BLaER1 (cell line): ENCODE results near the gene CAPZB.

ENCODE experiments used
- H3K27ac ChIP-seq: shearing (Covaris generic); formaldehyde crosslinking; 2 replicates; pipeline ENCODE4 v1.8.1; 2022
- H3K27me3 ChIP-seq: shearing (Covaris generic); formaldehyde crosslinking; 2 replicates; pipeline ENCODE4 v1.8.1; 2022
- H3K36me3 ChIP-seq: shearing (Covaris generic); formaldehyde crosslinking; 2 replicates; pipeline ENCODE4 v1.8.1; 2022
- H3K4me1 ChIP-seq: shearing (Covaris generic); formaldehyde crosslinking; 2 replicates; pipeline ENCODE4 v1.8.1; 2022
- H3K4me2 ChIP-seq: shearing (Covaris generic); formaldehyde crosslinking; 2 replicates; pipeline ENCODE4 v1.8.1; 2022
- H3K4me3 ChIP-seq: shearing (Covaris generic); formaldehyde crosslinking; 2 replicates; pipeline ENCODE4 v1.8.1; 2022
- H3K9ac ChIP-seq: shearing (Covaris generic); formaldehyde crosslinking; 2 replicates; pipeline ENCODE4 v1.8.1; 2022
- H3K9me3 ChIP-seq: shearing (Covaris generic); formaldehyde crosslinking; 2 replicates; pipeline ENCODE4 v1.8.1; 2022
- H4K20me1 ChIP-seq: shearing (Covaris generic); formaldehyde crosslinking; 2 replicates; pipeline ENCODE4 v1.8.1; 2022
- Cebpa-rat ChIP-seq: shearing (Covaris generic); IDR thresholded peaks from 2 replicates; pipeline ENCODE4 v1.8.1; 2022

CAPZB gene

GRCh38 chr1:19481826-19482398 is 3.4 kb downstream of the CAPZB start:
- H3K27ac ChIP-seq = no peak overlapping the region
- H3K9ac ChIP-seq = no peak overlapping the region

GRCh38 chr1:19480282-19480681 is 5.1 kb downstream of the CAPZB start:
- Histone ChIP-seq H3K9me3 (no peaks in the 10 kb centered on the region), H3K9ac (peak overlapping the region; percentile 52; the same call in 1 of the 2 replicates), H3K27me3 (no peaks in the 10 kb centered on the region), H3K27ac (no peak overlapping the region; the same call in 1 of the 2 replicates), H4K20me1 (peaks cover 99% of the 10 kb centered on the region), H3K4me3 (no peak overlapping the region), H3K4me2 (peak overlapping the region; percentile 96), H3K4me1 (peaks cover 85% of the 10 kb centered on the region), H3K36me3 (peaks cover 55% of the 10 kb centered on the region)
- TF ChIP-seq Cebpa-rat = no peak

More at GRCh38 chr1:19481826-19482398, 3.4 kb downstream of the CAPZB start:
- H4K20me1 ChIP-seq = peaks cover 82% of the 10 kb centered on the region
- H3K4me3 ChIP-seq = no peak overlapping the region
- no peaks in the 10 kb centered on the region for H3K27me3 ChIP-seq
- H3K4me1 ChIP-seq = peaks cover 86% of the 10 kb centered on the region
- no peak for TF ChIP-seq Cebpa-rat
- H3K36me3 ChIP-seq = peaks cover 44% of the 10 kb centered on the region
- no peaks in the 10 kb centered on the region for H3K9me3 ChIP-seq
- peak overlapping the region; percentile 96 for H3K4me2 ChIP-seq

DNA sequence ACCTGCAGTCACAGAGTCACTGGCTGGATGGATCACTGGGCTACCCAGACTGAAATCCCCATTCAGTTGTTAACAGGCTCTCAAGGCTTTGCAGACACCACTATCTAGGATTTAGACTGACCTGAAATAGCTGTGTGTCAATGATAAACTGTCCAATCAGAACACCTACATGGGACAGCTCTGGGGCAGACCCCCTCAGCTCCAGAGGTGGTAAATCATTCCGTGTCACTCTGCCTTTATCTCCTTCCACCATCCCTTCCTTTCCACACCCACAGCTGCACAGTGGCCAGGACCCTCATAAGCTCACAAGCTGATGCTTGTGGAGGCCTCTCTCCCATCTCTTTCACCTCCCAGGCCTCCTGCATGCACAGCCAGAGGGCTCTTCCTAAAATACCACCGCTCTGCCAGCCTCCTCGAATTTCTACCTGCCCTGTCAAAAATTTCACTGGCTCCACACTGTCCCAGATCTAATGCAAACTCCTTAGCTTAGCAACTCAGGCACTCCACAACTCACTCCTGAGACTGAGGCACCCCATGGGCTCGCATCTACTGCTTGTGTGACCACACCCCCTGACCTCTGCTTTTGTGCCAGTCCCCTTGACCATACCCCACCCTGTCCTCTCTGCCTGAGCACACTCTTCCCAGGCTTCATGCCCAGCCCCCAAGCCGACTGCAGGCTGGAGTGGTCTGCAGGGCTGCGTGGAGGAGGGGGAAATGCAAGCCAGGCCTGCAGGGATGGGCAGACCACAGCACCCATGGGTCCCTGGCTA is 5.8 kb downstream of the CAPZB start:
- Histone ChIP-seq H3K36me3 (peaks cover 62% of the 10 kb centered on the region), H3K27me3 (no peaks in the 10 kb centered on the region), H4K20me1 (peaks cover 100% of the 10 kb centered on the region), H3K4me1 (peaks cover 85% of the 10 kb centered on the region), H3K9ac (peak overlapping the region; percentile 52; the same call in 1 of the 2 replicates), H3K9me3 (no peaks in the 10 kb centered on the region), H3K27ac (0 out of 2 replicates have a peak overlapping the region, but pooled peaks have one; percentile 62), H3K4me3 (no peak overlapping the region), H3K4me2 (peak overlapping the region; percentile 96)
- TF ChIP-seq Cebpa-rat = no peak

DNA sequence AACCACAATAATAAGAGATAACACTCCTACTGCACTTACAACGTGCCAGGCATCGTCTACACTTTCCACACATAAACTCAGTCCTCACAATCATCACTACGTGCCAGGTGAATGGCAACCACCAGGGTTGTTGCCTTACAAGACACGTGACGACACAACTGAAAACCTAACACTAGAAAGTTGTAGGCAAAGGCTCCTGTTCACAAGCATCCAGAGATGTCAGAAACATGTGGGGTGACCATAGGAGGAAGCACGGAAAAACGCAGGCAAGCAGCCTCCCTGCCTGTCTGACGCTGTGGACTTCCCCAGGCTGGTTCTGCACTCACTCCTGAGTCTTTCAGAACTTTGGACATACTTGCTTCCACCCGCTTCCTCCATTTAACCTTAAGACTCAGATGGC is 7.0 kb downstream of the CAPZB start:
- Histone ChIP-seq H4K20me1 (peaks cover 100% of the 10 kb centered on the region), H3K4me1 (peaks cover 73% of the 10 kb centered on the region), H3K9me3 (no peaks in the 10 kb centered on the region), H3K9ac (no peak overlapping the region; the same call in 1 of the 2 replicates), H3K27me3 (no peaks in the 10 kb centered on the region), H3K36me3 (peaks cover 68% of the 10 kb centered on the region), H3K4me3 (no peak overlapping the region), H3K4me2 (peak overlapping the region; percentile 75), H3K27ac (peak overlapping the region; percentile 62; the same call in 1 of the 2 replicates)
- TF ChIP-seq Cebpa-rat = no peak

DNA sequence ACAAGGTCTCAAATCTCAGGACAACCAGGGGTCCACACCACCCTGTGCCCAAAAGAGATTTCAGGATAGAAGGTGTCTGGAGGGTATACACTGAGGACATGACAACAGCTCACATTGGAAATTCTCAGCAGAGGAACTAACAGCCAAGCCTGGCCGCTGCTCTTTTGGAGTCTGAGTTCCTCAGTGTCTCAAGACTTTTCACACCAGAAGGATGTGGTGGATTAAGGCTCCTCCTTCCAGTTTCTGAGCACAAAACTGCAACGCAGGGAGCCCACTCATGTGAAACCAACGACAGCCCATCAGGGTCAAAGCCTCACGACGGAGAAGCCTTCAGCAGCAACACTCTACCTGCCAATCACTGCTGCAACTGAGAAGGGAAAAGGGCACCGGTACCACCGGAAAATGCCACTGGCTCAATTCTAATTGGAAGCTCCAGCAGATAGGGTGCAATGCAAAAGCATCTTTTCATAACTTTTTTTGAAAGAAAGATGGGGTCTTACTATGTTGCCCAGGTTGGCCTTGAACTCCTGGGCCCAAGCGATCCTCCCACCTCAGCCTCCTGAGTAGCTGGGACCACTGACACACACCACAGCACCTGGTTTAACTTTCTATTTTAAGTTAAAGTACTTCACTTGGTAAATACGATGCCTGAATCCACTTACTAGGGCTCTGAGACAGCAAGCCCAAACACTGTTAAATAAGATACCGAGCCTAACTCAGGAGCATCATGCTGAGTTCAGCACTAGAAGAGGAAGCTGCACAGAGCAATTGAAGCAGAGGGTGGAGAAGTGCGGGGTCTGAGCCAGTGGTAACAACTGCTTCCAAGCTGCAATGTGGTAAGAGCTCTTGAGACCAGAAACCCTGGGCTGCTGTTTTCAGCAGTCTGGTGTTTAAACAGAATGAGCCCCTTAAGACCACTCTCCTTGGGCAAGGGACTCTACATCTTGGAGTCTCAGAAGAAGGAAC is 7.8 kb downstream of the CAPZB start:
- Histone ChIP-seq H3K4me3 (peak overlapping the region; percentile 14; the same call in 1 of the 2 replicates), H3K9me3 (no peaks in the 10 kb centered on the region), H4K20me1 (peaks cover 100% of the 10 kb centered on the region), H3K27me3 (no peaks in the 10 kb centered on the region), H3K27ac (peak overlapping the region; percentile 62), H3K4me2 (peak overlapping the region; percentile 75), H3K36me3 (peaks cover 67% of the 10 kb centered on the region), H3K9ac (no peak overlapping the region; the same call in 1 of the 2 replicates), H3K4me1 (peaks cover 73% of the 10 kb centered on the region)
- TF ChIP-seq Cebpa-rat = no peak

DNA sequence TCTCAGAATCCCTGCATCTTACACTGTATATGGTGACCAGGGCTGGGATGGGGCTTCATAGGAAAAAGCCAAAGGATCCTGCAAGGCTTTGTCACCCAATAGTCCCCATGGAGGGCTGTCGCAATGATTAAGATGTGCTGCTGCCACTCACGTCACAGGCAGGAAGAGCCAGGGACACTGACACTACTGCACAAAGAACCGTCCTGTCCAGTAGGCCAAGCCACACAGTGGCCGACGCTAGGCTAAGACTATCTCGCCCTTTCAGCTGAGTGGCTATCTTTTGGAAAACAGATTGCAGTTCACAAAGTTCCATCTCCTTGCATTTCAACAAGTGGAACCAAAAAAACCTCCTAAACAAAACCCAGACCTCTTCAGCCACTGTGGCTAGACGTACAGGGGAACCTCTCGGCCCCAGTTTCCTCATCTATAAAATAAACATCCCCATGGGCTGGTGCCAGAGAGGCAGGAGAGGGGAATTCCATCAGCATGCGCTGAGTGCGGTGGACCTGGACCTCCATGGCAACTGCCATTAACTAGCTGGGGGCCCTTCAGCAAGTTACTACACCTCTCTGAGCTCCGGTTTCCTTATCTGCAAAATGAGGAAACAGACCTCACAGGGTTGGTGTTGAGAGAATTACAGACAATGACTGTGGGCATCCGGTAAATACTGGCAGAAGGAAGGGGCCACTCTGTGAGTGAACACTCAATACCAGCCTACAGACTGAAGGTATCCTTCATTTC is 8.7 kb downstream of the CAPZB start:
- H3K4me1 ChIP-seq = peaks cover 73% of the 10 kb centered on the region
- no peaks in the 10 kb centered on the region for H3K9me3 ChIP-seq
- TF ChIP-seq Cebpa-rat = no peak

DNA sequence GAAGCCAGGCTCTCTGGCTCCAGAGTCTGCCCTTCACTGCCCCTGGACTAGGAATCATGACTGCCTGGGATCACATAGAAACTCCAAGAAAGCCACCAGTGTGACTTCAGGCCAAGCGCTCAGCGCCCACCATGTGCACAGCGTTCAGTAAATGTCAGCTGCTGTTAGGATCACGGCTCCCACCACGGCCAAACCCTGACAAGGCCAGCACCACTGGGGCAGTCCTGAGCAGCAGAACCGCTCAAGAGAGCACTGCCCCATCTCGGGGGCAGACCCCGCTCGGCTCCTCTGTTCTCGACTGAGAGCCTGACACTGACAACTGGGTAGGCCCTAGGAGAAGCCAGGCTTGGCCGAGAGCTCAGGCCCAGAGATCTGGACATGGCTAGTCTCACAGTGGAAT is 10.0 kb downstream of the CAPZB start:
- Histone ChIP-seq H3K9me3 (no peaks in the 10 kb centered on the region), H3K9ac (no peak overlapping the region), H4K20me1 (peaks cover 100% of the 10 kb centered on the region), H3K36me3 (peaks cover 66% of the 10 kb centered on the region), H3K4me1 (peaks cover 72% of the 10 kb centered on the region), H3K4me3 (no peak overlapping the region), H3K27me3 (no peaks in the 10 kb centered on the region), H3K4me2 (no peak overlapping the region), H3K27ac (no peak overlapping the region)
- no peak for TF ChIP-seq Cebpa-rat

More for the DNA sequence above, 8.7 kb downstream of the CAPZB start:
- Histone ChIP-seq H4K20me1 (peaks cover 100% of the 10 kb centered on the region), H3K27me3 (no peaks in the 10 kb centered on the region), H3K36me3 (peaks cover 75% of the 10 kb centered on the region), H3K4me3 (no peak overlapping the region), H3K27ac (peak overlapping the region; percentile 62), H3K4me2 (peak overlapping the region; percentile 75), H3K9ac (no peak overlapping the region; the same call in 1 of the 2 replicates)

DNA sequence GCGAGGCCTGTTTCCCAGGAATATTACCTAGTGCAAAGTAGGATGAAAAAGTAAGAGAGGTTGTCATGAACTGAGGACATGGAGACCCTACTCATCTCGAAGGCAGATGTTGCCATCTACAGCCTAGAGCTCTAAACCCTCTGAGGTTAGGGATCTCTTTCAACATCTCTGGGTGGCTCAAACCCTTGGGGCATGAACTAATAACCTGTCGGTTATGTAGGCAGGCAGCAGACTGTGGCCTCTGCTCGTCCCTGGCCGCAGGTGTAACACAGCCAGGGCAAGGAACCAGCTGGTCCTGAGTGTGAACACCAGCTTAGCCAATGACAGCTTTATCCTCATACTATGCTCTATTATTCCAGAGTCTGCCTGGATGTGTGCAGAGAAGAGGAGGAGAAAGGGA is 13.2 kb downstream of the CAPZB start:
- Histone ChIP-seq H4K20me1 (peaks cover 100% of the 10 kb centered on the region), H3K9ac (no peak overlapping the region), H3K27ac (peak overlapping the region; percentile 14; the same call in 1 of the 2 replicates), H3K4me1 (peaks cover 72% of the 10 kb centered on the region), H3K4me3 (no peak overlapping the region), H3K36me3 (peaks cover 49% of the 10 kb centered on the region), H3K9me3 (no peaks in the 10 kb centered on the region), H3K4me2 (peak overlapping the region; percentile 11; the same call in 1 of the 2 replicates), H3K27me3 (no peaks in the 10 kb centered on the region)
- no peak for TF ChIP-seq Cebpa-rat

DNA sequence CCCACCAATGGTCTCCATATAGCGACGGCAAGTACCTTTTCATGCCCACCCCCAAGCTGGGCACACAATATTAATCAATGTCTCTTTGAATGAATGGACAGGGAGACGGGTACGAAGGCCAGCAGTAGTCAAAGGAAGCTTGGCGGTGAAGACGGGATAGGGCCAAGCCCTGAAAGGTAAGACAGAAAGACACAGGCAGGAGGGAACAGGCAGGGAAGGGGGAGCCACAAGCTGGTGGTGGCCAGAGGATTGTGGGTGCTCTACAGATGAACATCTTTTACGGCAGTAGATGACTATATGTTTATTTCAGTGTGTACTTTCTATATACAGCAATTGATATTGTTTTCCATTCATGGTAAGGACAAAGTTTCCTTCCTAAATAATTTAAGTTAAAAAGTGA is 16.3 kb downstream of the CAPZB start:
- peaks cover 48% of the 10 kb centered on the region for H3K36me3 ChIP-seq
- H3K4me2 ChIP-seq = peak overlapping the region; percentile 87
- H3K4me3 ChIP-seq = peak overlapping the region; percentile 20; the same call in 1 of the 2 replicates
- H3K9me3 ChIP-seq = peaks cover 6% of the 10 kb centered on the region; the same call in 1 of the 2 replicates
- H3K27me3 ChIP-seq = no peaks in the 10 kb centered on the region
- peak overlapping the region; percentile 53 for H3K27ac ChIP-seq
- H3K9ac ChIP-seq = peak overlapping the region; percentile 56; the same call in 1 of the 2 replicates
- no peak for TF ChIP-seq Cebpa-rat
- peaks cover 100% of the 10 kb centered on the region for H4K20me1 ChIP-seq
- H3K4me1 ChIP-seq = peaks cover 68% of the 10 kb centered on the region
